SH-SY5Y (cell line): ENCODE data around the gene NIBAN1.

Source experiments
- GATA2 ChIP-seq: IDR thresholded peaks from 2 replicates; pipeline ENCODE4 v1.6.1; 2011; ENCODE audit warnings: mild to moderate bottlenecking, low read depth, low read length
- GATA3 ChIP-seq: IDR thresholded peaks from 2 replicates; pipeline ENCODE4 v1.6.1; 2011; ENCODE audit warnings: low read depth, mild to moderate bottlenecking, low read length, moderate library complexity

NIBAN1 gene

DNA sequence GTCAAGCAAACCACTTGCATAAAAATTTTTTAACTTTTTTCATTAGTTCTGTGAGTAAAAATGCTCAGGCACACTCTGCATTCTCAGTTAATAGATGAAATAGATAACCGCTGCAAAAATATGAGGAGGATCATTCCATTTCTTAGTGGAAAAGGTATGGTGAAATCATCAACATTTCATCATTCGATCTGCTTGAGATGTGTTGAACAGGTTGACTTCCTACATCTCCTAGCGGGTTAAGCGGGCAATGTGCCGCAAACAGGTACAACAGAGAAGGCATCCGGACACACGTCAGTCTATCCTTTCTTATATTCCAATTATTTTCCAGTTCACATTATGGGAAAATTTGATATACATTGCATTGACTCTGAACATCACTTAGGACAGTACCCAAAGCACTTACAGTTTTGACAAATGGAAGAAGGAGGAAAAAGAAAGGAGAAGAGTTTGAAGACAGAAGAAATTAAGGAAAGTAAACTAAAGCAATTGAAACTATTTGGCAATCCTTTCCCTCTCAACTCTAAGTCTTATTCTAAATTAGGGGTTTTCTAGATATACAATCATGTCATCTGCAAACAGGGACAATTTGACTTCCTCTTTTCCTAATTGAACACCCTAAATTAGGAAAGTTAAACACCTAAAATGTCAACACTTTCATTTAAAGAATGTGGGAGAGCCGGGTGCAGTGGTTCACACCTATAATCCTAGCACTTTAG, 33.5 kb downstream of the NIBAN1 start:
- TF ChIP-seq GATA3 = no peak
- no peak for TF ChIP-seq GATA2

DNA sequence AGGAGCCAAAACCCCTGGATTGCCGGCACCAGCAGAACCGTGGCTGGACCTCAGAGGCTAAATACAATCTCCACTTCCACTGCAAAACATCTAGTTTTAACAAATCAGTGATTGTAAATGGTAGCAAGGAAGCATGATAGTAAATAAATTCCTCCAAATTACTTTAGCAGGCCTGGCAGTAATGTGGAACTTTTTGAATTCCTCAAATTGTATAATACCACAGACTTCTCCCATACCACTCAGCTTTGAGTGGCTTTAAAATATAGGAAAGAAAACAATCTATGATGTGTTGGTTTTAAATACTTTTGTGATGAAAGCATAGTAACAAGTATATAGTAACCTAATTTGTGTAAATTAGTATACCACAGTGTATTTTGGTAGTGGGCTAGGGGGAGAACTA, 34.1 kb downstream of the NIBAN1 start:
- TF ChIP-seq GATA2 (no peak), GATA3 (no peak)

DNA sequence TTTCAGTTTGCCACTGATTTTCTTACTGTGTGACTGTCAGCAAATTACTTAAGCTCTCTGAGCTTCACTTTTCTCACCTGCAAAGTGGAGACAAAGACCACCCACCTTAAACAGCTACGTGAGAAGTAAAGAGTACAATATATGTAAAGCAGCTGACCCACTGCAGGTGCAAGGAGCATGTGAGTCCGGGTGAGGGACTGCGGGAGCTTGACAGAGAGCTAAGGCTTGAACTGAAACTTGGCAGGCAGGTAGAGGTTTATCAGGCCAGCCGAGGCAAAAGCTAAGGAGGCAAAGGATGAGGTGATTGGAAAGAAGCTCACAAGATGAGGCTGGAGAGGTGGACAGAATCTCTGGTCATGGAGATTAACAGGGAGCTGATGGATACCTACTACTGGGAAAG, 36.6 kb downstream of the NIBAN1 start:
- TF ChIP-seq GATA3 = no peak
- no peak for TF ChIP-seq GATA2

DNA sequence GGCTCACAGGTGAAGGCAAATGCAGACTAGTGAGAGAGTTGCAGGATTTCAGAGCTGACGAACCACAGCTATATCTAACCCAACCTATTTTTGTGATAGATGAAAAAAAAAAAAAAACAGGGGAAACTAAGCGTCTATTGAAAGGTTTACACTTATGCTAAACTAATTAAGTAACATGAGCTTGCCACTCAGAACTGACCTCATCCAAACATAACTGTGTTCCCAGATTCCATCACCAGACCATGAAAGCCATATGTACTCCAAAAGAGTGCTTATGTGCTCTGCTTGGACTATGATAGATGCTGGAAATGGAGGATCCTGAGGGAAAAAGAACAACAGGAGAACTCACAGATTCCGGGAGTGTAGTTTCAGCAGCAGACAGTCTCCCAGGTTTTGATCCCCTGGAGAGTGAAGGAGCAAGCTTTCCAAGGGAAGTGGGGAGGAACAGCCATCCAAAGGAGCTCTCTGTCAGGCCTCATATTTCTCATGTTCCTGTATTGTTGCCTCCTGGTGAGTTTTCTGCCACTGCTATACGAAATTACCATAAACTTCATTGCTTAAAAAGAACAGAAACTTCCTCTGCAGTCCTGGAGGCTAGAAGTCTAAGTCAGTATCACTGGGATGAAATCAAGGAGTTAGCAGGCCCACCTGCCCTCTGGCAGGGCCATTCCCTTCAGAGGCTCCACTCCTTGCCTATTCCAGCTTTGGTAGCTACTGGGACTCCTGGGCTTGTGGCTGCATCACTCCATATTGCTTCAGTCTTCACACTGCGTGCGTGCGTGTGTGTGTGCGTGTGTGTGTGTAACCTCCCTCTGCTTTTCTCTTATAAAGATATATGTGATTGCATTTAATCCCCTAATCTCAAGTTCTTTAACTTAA, 38.1 kb downstream of the NIBAN1 start:
- no peak for TF ChIP-seq GATA2
- TF ChIP-seq GATA3 = no peak

DNA sequence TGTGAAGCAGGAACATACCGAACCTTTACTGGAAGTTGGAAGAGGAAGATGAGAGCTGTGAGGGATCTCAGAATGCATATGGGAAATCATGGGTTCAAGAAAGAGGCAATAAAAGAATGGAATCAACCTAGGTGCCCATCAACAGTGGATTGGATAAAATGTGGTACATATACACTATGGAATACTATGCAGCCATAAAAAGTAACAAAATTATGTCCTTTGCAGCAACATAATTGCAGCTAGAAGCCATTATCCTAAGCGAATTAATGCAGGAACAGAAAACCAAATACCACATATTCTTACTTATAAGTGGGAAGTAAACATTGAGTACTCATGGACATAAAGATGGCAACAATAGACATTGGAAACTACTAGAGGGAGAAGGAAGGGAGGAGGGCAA, 40.4 kb downstream of the NIBAN1 start:
- no peak for TF ChIP-seq GATA2
- no peak for TF ChIP-seq GATA3

DNA sequence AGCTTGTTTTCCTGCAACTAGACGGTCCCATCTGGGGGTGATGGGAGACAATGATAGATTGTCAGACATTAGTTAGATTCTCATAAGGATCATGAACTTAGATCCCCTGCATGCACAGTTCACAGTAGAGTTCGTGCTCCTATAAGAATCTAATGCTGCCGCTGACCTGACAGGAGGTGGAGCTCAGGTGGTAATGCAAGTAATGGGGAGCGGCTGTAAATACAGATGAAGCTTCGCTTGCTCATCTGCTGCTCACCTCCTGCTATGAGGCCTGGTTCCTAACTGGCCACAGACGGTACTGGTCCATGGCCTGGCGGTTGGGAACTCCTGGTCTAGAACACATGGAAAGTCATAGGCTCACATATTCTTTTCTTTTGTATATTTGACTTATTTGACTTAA, 42.0 kb downstream of the NIBAN1 start:
- TF ChIP-seq GATA3 (no peak), GATA2 (no peak)

DNA sequence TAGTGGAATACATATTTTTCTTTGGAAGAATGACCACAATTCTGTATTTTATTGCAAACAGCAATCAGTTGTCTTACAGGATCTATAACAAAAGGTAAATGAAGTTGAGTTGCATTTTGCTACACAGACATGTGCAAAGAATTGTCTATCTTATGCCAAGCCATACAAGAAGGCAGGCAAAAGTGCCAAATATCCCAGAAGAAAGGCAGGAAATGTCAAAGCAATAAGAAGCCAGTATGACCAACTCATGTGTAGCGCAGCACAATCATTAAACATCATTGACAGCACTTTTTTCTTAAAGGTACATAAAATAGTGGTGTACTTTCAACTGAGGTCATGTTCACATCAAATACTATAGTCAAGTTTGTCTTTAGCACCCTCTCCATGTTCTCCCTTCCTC, 42.7 kb downstream of the NIBAN1 start:
- TF ChIP-seq GATA2 (no peak), GATA3 (no peak)

DNA sequence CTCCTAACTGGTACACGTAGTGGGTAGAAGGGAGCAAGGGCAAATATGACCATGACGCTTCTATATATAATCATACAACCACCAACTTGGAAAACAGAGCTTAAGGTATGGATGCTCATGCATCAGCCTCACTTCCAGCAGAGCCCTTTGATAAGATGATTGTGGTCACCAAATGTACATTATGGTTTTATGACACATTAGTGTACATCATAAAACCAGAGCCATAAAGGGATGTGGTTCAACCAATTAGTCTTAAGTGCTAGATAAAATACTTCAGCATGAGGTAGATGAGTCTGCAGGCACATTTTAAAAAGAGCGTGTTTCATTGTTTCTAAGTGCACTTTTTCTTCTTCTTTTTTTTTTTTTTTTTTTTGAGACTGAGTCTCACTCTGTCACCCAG, 43.7 kb downstream of the NIBAN1 start:
- TF ChIP-seq GATA3 (no peak), GATA2 (no peak)

DNA sequence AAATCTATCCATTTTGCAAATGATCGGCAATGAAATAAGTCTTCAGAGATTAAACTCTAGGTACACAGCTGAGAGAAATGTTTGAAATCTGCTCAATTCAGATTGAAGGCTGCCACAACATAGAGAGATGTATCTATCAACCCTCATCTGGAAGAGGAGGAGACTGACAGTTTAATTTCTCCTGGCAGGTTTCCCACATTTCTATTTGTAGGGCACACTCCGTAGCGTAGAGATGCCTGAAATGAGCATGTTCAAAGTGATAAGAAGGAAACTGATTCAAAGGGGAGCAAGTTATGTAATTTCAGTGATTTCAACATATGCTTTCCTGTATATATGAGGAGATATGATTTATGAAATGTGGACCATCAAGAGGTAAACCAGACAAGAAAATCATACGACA, 44.1 kb downstream of the NIBAN1 start:
- TF ChIP-seq GATA2 (no peak), GATA3 (no peak)

DNA sequence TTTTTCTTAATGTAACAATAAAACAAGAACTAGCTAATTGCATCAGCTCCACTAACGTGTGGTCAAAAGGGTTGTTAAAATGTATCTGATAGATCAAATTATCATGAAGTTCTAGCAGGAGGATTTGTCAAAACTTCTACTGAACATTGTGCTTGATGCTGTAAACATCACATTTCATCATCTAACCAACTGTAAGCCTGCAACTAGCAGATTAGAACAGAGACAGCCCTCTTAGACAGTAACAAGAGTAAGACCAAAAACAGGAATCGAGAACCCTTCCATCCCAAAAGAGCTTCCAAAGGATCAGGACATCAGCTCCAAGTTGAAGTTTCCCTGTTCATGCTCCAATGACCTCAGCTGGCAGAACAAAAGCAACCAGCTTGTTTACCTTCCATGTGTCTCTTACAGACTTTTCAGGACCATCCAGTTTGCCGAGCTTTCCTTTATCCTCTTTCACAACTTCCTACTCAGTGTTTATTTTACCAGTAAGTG, 44.6 kb downstream of the NIBAN1 start:
- TF ChIP-seq GATA2 (no peak), GATA3 (no peak)

DNA sequence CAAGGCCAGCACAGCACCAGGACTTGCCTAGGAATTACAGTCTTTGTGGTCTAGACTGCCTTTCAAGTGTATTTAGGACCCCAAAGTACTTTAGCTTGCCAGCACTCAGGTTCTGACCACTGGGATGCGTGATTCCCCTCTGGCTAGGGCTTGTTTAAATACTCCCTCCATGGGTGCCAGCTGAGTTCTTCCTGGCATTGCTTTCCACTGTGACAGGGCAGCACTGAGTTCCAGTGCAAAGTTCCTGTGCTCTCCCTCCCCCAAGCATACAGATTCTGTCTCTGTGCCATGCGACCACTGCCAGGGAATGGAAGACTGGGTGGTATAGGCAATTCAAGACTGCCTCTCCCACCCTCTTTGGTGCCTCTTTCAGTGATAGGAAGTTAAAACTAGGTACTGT, 45.9 kb downstream of the NIBAN1 start:
- TF ChIP-seq GATA2 = no peak
- no peak for TF ChIP-seq GATA3
